CD14-positive monocyte (primary cell): ENCODE data around the gene NUDT22. TPM values are rescaled to one million over a fixed set of nuclear protein-coding genes. Genes with fewer than 3 reads are reported as not detected.
A peak's percentile ranks its signal among the peaks of the same experiment; 100 is the strongest.

ENCODE experiments used
- DNase-seq, 3 donors: peaks; one replicate each; pipeline ENCODE4 v3.0.0-alpha.2; 2011 to 2022
- H2AFZ ChIP-seq: 2 replicates; pipeline ENCODE4 v1.6.0; 2012; ENCODE audit warnings: mild to moderate bottlenecking, low read depth, low read length, inconsistent platforms; ENCODE audit not compliant: insufficient read depth, poor library complexity, severe bottlenecking
- H3K27ac ChIP-seq, 2 donors: 1 replicate in 1 of 2; 2 replicates in 1 of 2; pipeline ENCODE4 v1.5.1; 2012 to 2013; ENCODE audit warnings: low read length in 2 of 2, control low read depth in 1 of 2, inconsistent platforms in 1 of 2, low read depth in 1 of 2, mild to moderate bottlenecking in 1 of 2
- H3K27me3 ChIP-seq, 2 donors: one replicate each; pipeline versions ENCODE4 v1.6.0 to v1.6.1; 2011 to 2013; ENCODE audit warnings: low read length in 2 of 2; ENCODE audit not compliant: control insufficient read depth in 2 of 2, insufficient read depth in 2 of 2
- H3K36me3 ChIP-seq, 2 donors: replicated peaks in 1 of 2; 1 replicate in 1 of 2; 2 replicates in 1 of 2; pipeline versions ENCODE4 v1.5.1 to v1.6.1; 2012 to 2013; ENCODE audit warnings: low read length in 2 of 2, control low read depth in 1 of 2, inconsistent platforms in 1 of 2, mild to moderate bottlenecking in 1 of 2; ENCODE audit not compliant: insufficient read depth in 2 of 2, control insufficient read depth in 1 of 2
- H3K4me1 ChIP-seq, 2 donors: 1 replicate in 1 of 2; 2 replicates in 1 of 2; pipeline versions ENCODE4 v1.5.1 to v1.6.1; 2012 to 2013; ENCODE audit warnings: low read length in 2 of 2, control low read depth in 1 of 2, inconsistent platforms in 1 of 2, mild to moderate bottlenecking in 1 of 2, moderate library complexity in 1 of 2; ENCODE audit not compliant: insufficient read depth in 2 of 2, control insufficient read depth in 1 of 2
- H3K4me2 ChIP-seq: replicated peaks from 2 replicates; pipeline ENCODE3; 2012; ENCODE audit warnings: low read length, moderate library complexity, mild to moderate bottlenecking; ENCODE audit not compliant: poor library complexity, severe bottlenecking; ENCODE audit errors: extremely low read depth
- H3K4me3 ChIP-seq, 3 experiments: fragments of 200-600 bp in 1 of 3; sonication (generic) in 1 of 3; replicated peaks in 1 of 3; 1 replicate in 2 of 3; 2 replicates in 1 of 3; pipeline ENCODE4 v1.5.1; 2011 to 2013; ENCODE audit warnings: low read length in 3 of 3, mild to moderate bottlenecking in 3 of 3, control low read depth in 2 of 3, low read depth in 2 of 3, inconsistent platforms in 1 of 3, moderate library complexity in 1 of 3
- H3K79me2 ChIP-seq: 2 replicates; pipeline ENCODE4 v1.6.0; 2012; ENCODE audit warnings: mild to moderate bottlenecking, control low read depth, inconsistent platforms, low read length, moderate library complexity; ENCODE audit not compliant: insufficient read depth
- H3K9ac ChIP-seq: 2 replicates; pipeline ENCODE4 v1.6.0; 2017; ENCODE audit warnings: low read length, mild to moderate bottlenecking; ENCODE audit not compliant: insufficient read depth, poor library complexity, severe bottlenecking
- H3K9me3 ChIP-seq, 2 donors: replicated peaks in 1 of 2; 1 replicate in 1 of 2; 2 replicates in 1 of 2; pipeline versions ENCODE4 v1.5.1 to v1.6.1; 2012 to 2013; ENCODE audit warnings: low read length in 2 of 2, control low read depth in 1 of 2; ENCODE audit not compliant: control insufficient read depth in 1 of 2, insufficient read depth in 1 of 2
- H4K20me1 ChIP-seq: 2 replicates; pipeline ENCODE4 v1.6.0; 2012; ENCODE audit warnings: mild to moderate bottlenecking, low read length, control low read depth, moderate library complexity; ENCODE audit not compliant: insufficient read depth
- H3K27ac Mint-ChIP-seq, 7 donors: one replicate each; pipeline ENCODE4 v1.8.0; 2020; ENCODE audit warnings: mild to moderate bottlenecking in 7 of 7, mixed read lengths in 7 of 7, moderate library complexity in 6 of 7, inconsistent platforms in 2 of 7
- H3K27me3 Mint-ChIP-seq, 3 donors: one replicate each; pipeline ENCODE4 v1.8.0; 2021 to 2022; ENCODE audit warnings: low read depth in 3 of 3, mild to moderate bottlenecking in 3 of 3, mixed read lengths in 3 of 3, moderate library complexity in 3 of 3, inconsistent platforms in 1 of 3
- H3K36me3 Mint-ChIP-seq, 2 donors: one replicate each; pipeline ENCODE4 v1.8.0; 2020; ENCODE audit warnings: mixed read lengths in 2 of 2, inconsistent platforms in 1 of 2, mild to moderate bottlenecking in 1 of 2
- H3K4me1 Mint-ChIP-seq: one replicate; pipeline ENCODE4 v1.8.0; 2020; ENCODE audit warnings: mild to moderate bottlenecking, mixed read lengths
- H3K4me3 Mint-ChIP-seq, 2 donors: one replicate each; pipeline ENCODE4 v1.8.0; 2020; ENCODE audit warnings: mild to moderate bottlenecking in 2 of 2, mixed read lengths in 2 of 2, moderate library complexity in 1 of 2
- H3K9me3 Mint-ChIP-seq, 7 donors: one replicate each; pipeline ENCODE4 v1.8.0; 2020 to 2022; ENCODE audit warnings: mixed read lengths in 7 of 7, mild to moderate bottlenecking in 6 of 7, moderate library complexity in 6 of 7, inconsistent platforms in 2 of 7
- CTCF ChIP-seq: fragments of 200-600 bp; IDR thresholded peaks from one replicate; pipeline ENCODE4 v1.8.0; 2022; ENCODE audit warnings: antibody characterized with exemption, mild to moderate bottlenecking
- WGBS: methylation state at CpG from one replicate; pipeline ENCODE4 v1.1.5; 2013; ENCODE audit warnings: missing lambda C conversion rate; ENCODE audit not compliant: insufficient coverage; 5-methylcytosine and 5-hydroxymethylcytosine counted together
- intact Hi-C, 2 donors: fragments of 100-400 bp; cut with micrococcal nuclease; formaldehyde crosslinking; loops; one replicate each; pipeline versions ENCODE4 v1.15.0 to v1.15.1; 2023
- polyA plus RNA-seq, 3 donors: library from polyadenylated mRNA; depleted of rRNA in 1 of 3; unstranded in 2 of 3; stranded (reverse) in 1 of 3; fragments of 300-500 nt in 2 of 3; fragments of >200 nt in 1 of 3; fragmentation: Illumina TruSeq in 2 of 3; gene quantifications; 1 replicate in 2 of 3; 2 replicates in 1 of 3; pipeline ENCODE4 v1.2.3, GENCODE V29; 2012 to 2021

Gene NUDT22
- polyA plus RNA-seq, 3 donors, result 47.9 to 86.1 (median 56.1) TPM

GRCh38 chr11:64202992-64203391 lies 23.1 kb upstream of the NUDT22 start:
- no peak overlapping the region for H3K4me3 Mint-ChIP-seq
- Histone ChIP-seq H3K27ac (no peak overlapping the region), H3K27me3 (no peaks in the 10 kb centered on the region), H3K9ac (no peak overlapping the region), H3K79me2 (peaks cover 26% of the 10 kb centered on the region), H4K20me1 (peaks cover 9% of the 10 kb centered on the region), H3K4me3 (no peak overlapping the region), H3K4me2 (no peak overlapping the region), H3K9me3 (no peaks in the 10 kb centered on the region), H2AFZ (no peak overlapping the region), H3K4me1 (peaks cover 36 to 55% of the 10 kb centered on the region in 2 donors), H3K36me3 (peaks cover 47 to 62% of the 10 kb centered on the region in 2 donors)
- no peaks in the 10 kb centered on the region for H3K27me3 Mint-ChIP-seq
- WGBS, result 92% methylated on average over 8 of the region's 9 CpGs
- TF ChIP-seq CTCF, result no peak
- intact Hi-C loops, result no loop called here
- peaks cover 40% of the 10 kb centered on the region for H3K4me1 Mint-ChIP-seq
- H3K27ac Mint-ChIP-seq, result peak overlapping the region in 1 of 7 donors; percentile 51
- peaks cover 0 to 1% (median 0%) of the 10 kb centered on the region in 7 donors for H3K9me3 Mint-ChIP-seq
- DNase-seq, result no peak
- H3K36me3 Mint-ChIP-seq, result peaks cover 51 to 65% of the 10 kb centered on the region in 2 donors

- Histone ChIP-seq H3K9me3 (no peaks in the 10 kb centered on the region), H3K36me3 (peaks cover 47 to 61% of the 10 kb centered on the region in 2 donors), H2AFZ (no peak overlapping the region), H3K27me3 (no peaks in the 10 kb centered on the region), H3K4me3 (no peak overlapping the region), H3K9ac (no peak overlapping the region), H3K27ac (no peak overlapping the region), H3K4me1 (peaks cover 38 to 55% of the 10 kb centered on the region in 2 donors), H4K20me1 (peaks cover 14% of the 10 kb centered on the region), H3K79me2 (peaks cover 31% of the 10 kb centered on the region), H3K4me2 (no peak overlapping the region)
- no peak for DNase-seq
- H3K4me1 Mint-ChIP-seq, result peaks cover 41% of the 10 kb centered on the region
- no peak for TF ChIP-seq CTCF
- intact Hi-C loops, result no loop called here
- H3K27me3 Mint-ChIP-seq, result no peaks in the 10 kb centered on the region
- H3K9me3 Mint-ChIP-seq, result peaks cover 0 to 1% (median 0%) of the 10 kb centered on the region in 7 donors
- peak overlapping the region in 3 of 7 donors; percentile 13 to 51 (median 50) for H3K27ac Mint-ChIP-seq
- peaks cover 50 to 60% of the 10 kb centered on the region in 2 donors for H3K36me3 Mint-ChIP-seq
- H3K4me3 Mint-ChIP-seq, result no peak overlapping the region
- WGBS, result 94% methylated on average over 22 of the region's 27 CpGs
These were observed 22.5 kb upstream of the NUDT22 start for GRCh38 chr11:64203421-64204079.
